Ishikawa (cell line): Measurements from ENCODE around the gene TNFRSF12A.

Experiments used
- EP300 ChIP-seq: IDR thresholded peaks from 2 replicates; pipeline ENCODE4 v1.6.1; 2012; ENCODE audit warnings: borderline replicate concordance
- FOXM1 ChIP-seq: IDR thresholded peaks from 2 replicates; pipeline ENCODE4 v1.6.1; 2012; ENCODE audit warnings: low read depth, borderline replicate concordance
- ZBTB7A ChIP-seq: IDR thresholded peaks from 2 replicates; pipeline ENCODE4 v1.6.1; 2012; ENCODE audit warnings: low read depth
- TF ChIP-seq, protein P1 (sequence below): IDR thresholded peaks from 2 replicates; pipeline ENCODE4 v1.6.1; 2012

GRCh38 chr16:3001316-3001715, 18.9 kb upstream of the TNFRSF12A start:
- TF ChIP-seq ZBTB7A (no peak), FOXM1 (no peak), EP300 (no peak)
- TF ChIP-seq, protein P1, sequence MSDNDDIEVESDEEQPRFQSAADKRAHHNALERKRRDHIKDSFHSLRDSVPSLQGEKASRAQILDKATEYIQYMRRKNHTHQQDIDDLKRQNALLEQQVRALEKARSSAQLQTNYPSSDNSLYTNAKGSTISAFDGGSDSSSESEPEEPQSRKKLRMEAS: no peak
